LNCaP clone FGC (cell line): ENCODE measurements around the gene GCLC.
"Not testable (repeated sequence)": the region's sequence is repeated elsewhere in the genome, so short reads cannot be mapped to it uniquely, and the experiment has no call there.

ENCODE experiments used
- DNase-seq: peaks from one replicate; pipeline ENCODE4 v3.0.0-alpha.2; 2011; ENCODE audit warnings: low read depth
- H3K4me3 ChIP-seq: 2 replicates; pipeline ENCODE4 v1.5.1; 2011; ENCODE audit warnings: mild to moderate bottlenecking, low read depth, low read length, control low read depth
- CTCF ChIP-seq: IDR thresholded peaks from 2 replicates; pipeline ENCODE4 v1.5.1; 2012; ENCODE audit warnings: mild to moderate bottlenecking; ENCODE audit not compliant: control insufficient read depth, insufficient read depth; ENCODE audit errors: extremely low read depth

GCLC gene

GRCh38 chr6:53578371-53578770 lies 33.5 kb upstream of the GCLC start:
- TF ChIP-seq CTCF = no peak
- DNase-seq = no peak
- no peak overlapping the region for H3K4me3 ChIP-seq

GRCh38 chr6:53573299-53573698 lies 28.4 kb upstream of the GCLC start:
- no peak for TF ChIP-seq CTCF
- no peak overlapping the region for H3K4me3 ChIP-seq

DNA sequence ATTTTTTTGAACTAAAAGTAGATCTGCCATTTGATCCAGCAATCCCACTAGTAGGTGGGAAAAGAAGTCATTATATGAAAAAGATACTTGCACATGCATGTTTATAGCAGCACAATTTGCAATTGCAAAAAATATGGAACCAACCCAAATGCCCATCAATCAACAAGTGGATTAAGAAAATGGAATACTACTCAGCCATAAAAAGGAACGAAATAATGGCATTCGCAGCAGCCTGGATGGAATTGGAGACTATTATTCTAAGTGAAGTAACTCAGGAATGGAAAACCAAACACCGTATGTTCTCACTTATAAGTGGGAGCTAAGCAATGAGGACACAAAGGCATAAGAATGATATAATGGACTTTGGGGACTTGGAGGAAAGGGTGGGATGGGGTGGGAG lies 27.5 kb upstream of the GCLC start:
- DNase-seq, H3K4me3 ChIP-seq: not testable (repeated sequence)

More at GRCh38 chr6:53573299-53573698, 28.4 kb upstream of the GCLC start:
- DNase-seq = no peak

DNA sequence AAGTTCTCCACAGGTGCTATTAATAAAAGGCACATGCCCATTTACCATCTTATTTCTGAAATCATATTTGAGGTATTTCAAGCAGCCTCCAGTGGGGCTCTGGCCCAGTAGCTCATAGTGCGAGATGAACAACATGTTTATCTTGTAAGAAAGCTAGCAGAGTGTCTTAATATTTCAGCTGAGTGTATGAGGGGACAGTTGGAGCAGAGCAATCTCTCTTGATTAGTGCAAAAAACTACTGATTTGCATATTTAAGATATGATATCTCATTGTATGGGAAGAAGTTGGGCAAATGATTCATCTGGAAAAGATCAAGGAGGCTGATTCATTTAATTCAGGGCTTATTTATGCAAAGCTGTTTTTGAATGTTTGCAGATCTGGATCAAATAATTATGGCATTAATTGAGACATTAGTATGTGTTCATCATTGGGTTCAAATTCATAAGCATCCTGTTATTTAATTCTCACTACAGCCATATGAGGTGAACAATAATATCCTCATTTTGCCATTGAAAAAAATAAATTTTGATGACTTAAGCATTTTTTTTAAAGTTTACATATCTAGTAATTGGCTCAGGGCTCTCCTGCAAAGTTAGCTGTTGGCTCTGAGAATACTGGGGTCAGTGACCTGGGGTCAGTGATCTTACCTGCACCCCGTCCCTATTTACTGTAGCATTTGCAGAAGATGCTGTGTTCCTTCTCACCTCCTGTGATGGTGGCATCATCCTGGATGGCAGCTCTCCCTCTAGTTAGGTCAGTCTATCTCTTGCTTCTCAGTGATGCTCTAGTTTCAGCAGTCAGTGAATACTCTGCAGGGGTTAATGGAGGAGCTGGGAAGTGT lies 24.1 kb upstream of the GCLC start:
- no peak for DNase-seq
- H3K4me3 ChIP-seq = no peak overlapping the region

GRCh38 chr6:53567701-53568100 lies 22.8 kb upstream of the GCLC start:
- DNase-seq = no peak
- TF ChIP-seq CTCF = no peak
- H3K4me3 ChIP-seq = no peak overlapping the region

More for the DNA sequence above, 24.1 kb upstream of the GCLC start:
- no peak for TF ChIP-seq CTCF

GRCh38 chr6:53566755-53567154 lies 21.9 kb upstream of the GCLC start:
- TF ChIP-seq CTCF = no peak
- no peak overlapping the region for H3K4me3 ChIP-seq
- no peak for DNase-seq

- H3K4me3 ChIP-seq = no peak overlapping the region
- no peak for DNase-seq
- TF ChIP-seq CTCF = no peak
Observed at GRCh38 chr6:53565886-53566285, 21.0 kb upstream of the GCLC start.
